Mesendoderm (in vitro differentiated cells): ENCODE data around the gene MEIS2.

Source experiments
- DNase-seq: peaks from one replicate; pipeline ENCODE4 v3.0.0; 2013
- H2AK5ac ChIP-seq: 2 replicates; pipeline ENCODE4 v1.6.1; 2013; ENCODE audit warnings: low read length, inconsistent platforms
- H2BK120ac ChIP-seq: 2 replicates; pipeline ENCODE4 v1.6.1; 2013; ENCODE audit warnings: low read depth, mild to moderate bottlenecking, low read length, moderate library complexity, mixed read lengths
- H2BK15ac ChIP-seq: replicated peaks from 2 replicates; pipeline ENCODE4 v1.6.1; 2013; ENCODE audit warnings: low read depth, mild to moderate bottlenecking, moderate library complexity
- H2BK5ac ChIP-seq: 2 replicates; pipeline ENCODE4 v1.6.1; 2013; ENCODE audit warnings: low read length, inconsistent platforms
- H3K18ac ChIP-seq: 2 replicates; pipeline ENCODE4 v1.6.1; 2013; ENCODE audit warnings: mild to moderate bottlenecking, low read length, mixed read lengths
- H3K23ac ChIP-seq: one replicate; pipeline ENCODE4 v1.6.1; 2013; ENCODE audit warnings: low read length
- H3K27ac ChIP-seq: 2 replicates; pipeline ENCODE4 v1.5.1; 2013; ENCODE audit warnings: low read depth, mild to moderate bottlenecking, inconsistent platforms, low read length, moderate library complexity
- H3K27me3 ChIP-seq: 2 replicates; pipeline ENCODE4 v1.6.1; 2013; ENCODE audit warnings: low read length, control low read depth, mild to moderate bottlenecking, inconsistent platforms; ENCODE audit not compliant: insufficient read depth, poor library complexity
- H3K36me3 ChIP-seq: 2 replicates; pipeline ENCODE4 v1.6.1; 2013; ENCODE audit warnings: low read length, inconsistent platforms; ENCODE audit not compliant: control insufficient read depth, insufficient read depth
- H3K4ac ChIP-seq: one replicate; pipeline ENCODE4 v1.6.1; 2013; ENCODE audit warnings: low read depth, mild to moderate bottlenecking, low read length, moderate library complexity
- H3K4me1 ChIP-seq: 2 replicates; pipeline ENCODE4 v1.6.1; 2013; ENCODE audit warnings: low read depth, low read length, inconsistent platforms; ENCODE audit not compliant: control insufficient read depth
- H3K4me2 ChIP-seq: 2 replicates; pipeline ENCODE4 v1.6.1; 2013; ENCODE audit warnings: low read length
- H3K4me3 ChIP-seq: 2 replicates; pipeline ENCODE4 v1.5.1; 2013; ENCODE audit warnings: mild to moderate bottlenecking, low read length
- H3K56ac ChIP-seq: one replicate; pipeline ENCODE4 v1.6.1; 2013; ENCODE audit warnings: low read length
- H3K79me1 ChIP-seq: 2 replicates; pipeline ENCODE4 v1.6.1; 2013; ENCODE audit warnings: low read length, inconsistent platforms
- H3K79me2 ChIP-seq: 2 replicates; pipeline ENCODE4 v1.6.1; 2013; ENCODE audit warnings: mild to moderate bottlenecking, low read length; ENCODE audit not compliant: control insufficient read depth, insufficient read depth
- H3K9ac ChIP-seq: 2 replicates; pipeline ENCODE4 v1.6.1; 2013; ENCODE audit warnings: low read length, inconsistent platforms
- H4K5ac ChIP-seq: one replicate; pipeline ENCODE4 v1.6.1; 2013; ENCODE audit warnings: low read length
- H4K8ac ChIP-seq: one replicate; pipeline ENCODE4 v1.6.1; 2013; ENCODE audit warnings: low read depth, mild to moderate bottlenecking, control low read depth, low read length, moderate library complexity
- WGBS: extraction: QIAGEN DNeasy Blood & Tissue Kit; methylation state at CpG from one replicate; pipeline ENCODE4 v1.1.7; 2013; ENCODE audit warnings: low lambda C conversion rate, missing lambda C conversion rate; ENCODE audit not compliant: insufficient coverage; ENCODE audit errors: extremely low coverage; 5-methylcytosine and 5-hydroxymethylcytosine counted together

The MEIS2 gene

DNA sequence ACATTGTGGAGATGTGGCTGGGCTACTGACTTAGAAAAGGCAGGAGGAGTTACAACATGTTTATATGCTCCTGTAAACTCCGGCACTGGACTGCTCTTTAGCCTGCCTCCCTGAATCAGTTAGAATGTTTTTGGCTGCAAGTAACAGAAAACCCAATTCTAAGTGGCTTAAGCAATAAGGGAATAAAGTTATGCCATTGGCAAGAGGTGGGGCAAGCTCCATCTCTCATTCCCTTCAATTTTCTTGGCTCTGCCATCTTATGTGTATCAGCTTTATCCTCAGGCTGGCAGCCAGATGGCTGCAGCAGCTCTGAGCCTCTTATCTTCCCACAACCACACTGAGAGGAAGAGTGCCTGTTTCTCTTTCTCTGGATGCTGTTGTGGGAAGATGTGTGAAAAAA lies 22.4 kb upstream of the MEIS2 start:
- no peak overlapping the region for H2BK120ac ChIP-seq
- H3K4me1 ChIP-seq, result peaks cover 2% of the 10 kb centered on the region
- no peaks in the 10 kb centered on the region for H3K27me3 ChIP-seq
- WGBS, result no CpG with 5 or more reads among the region's 1 CpG
- H3K9ac ChIP-seq, result no peak overlapping the region
- H3K27ac ChIP-seq, result no peak overlapping the region
- peak; percentile 67 for DNase-seq
- H3K56ac ChIP-seq, result no peak overlapping the region
- peak overlapping the region; percentile 11 for H2BK5ac ChIP-seq
- no peak overlapping the region for H2AK5ac ChIP-seq
- H2BK15ac ChIP-seq, result no peak overlapping the region
- no peaks in the 10 kb centered on the region for H3K79me1 ChIP-seq
- H3K18ac ChIP-seq, result no peak overlapping the region
- H3K23ac ChIP-seq, result no peak overlapping the region
- H3K79me2 ChIP-seq, result no peaks in the 10 kb centered on the region
- no peak overlapping the region for H4K5ac ChIP-seq
- H3K4me2 ChIP-seq, result no peak overlapping the region
- no peak overlapping the region for H4K8ac ChIP-seq
- H3K4me3 ChIP-seq, result no peak overlapping the region
- H3K36me3 ChIP-seq, result no peaks in the 10 kb centered on the region
- no peak overlapping the region for H3K4ac ChIP-seq

GRCh38 chr15:37121492-37121891 lies 21.1 kb upstream of the MEIS2 start:
- H3K4ac ChIP-seq, result no peak overlapping the region
- H3K79me1 ChIP-seq, result no peaks in the 10 kb centered on the region
- no peak overlapping the region for H3K9ac ChIP-seq
- H3K18ac ChIP-seq, result no peak overlapping the region
- no peaks in the 10 kb centered on the region for H3K36me3 ChIP-seq
- no peak overlapping the region for H3K56ac ChIP-seq
- no CpG with 5 or more reads among the region's 1 CpG for WGBS
- H2AK5ac ChIP-seq, result no peak overlapping the region
- no peak overlapping the region for H3K4me3 ChIP-seq
- no peaks in the 10 kb centered on the region for H3K79me2 ChIP-seq
- H3K4me1 ChIP-seq, result peaks cover 2% of the 10 kb centered on the region
- H4K8ac ChIP-seq, result no peak overlapping the region
- H2BK15ac ChIP-seq, result no peak overlapping the region
- no peak for DNase-seq
- no peak overlapping the region for H3K23ac ChIP-seq
- no peak overlapping the region for H3K4me2 ChIP-seq
- no peak overlapping the region for H4K5ac ChIP-seq
- no peak overlapping the region for H2BK5ac ChIP-seq
- no peak overlapping the region for H2BK120ac ChIP-seq
- H3K27ac ChIP-seq, result no peak overlapping the region
- H3K27me3 ChIP-seq, result no peaks in the 10 kb centered on the region

GRCh38 chr15:37117030-37117429 lies 16.7 kb upstream of the MEIS2 start:
- no peak overlapping the region for H2BK120ac ChIP-seq
- no peak overlapping the region for H3K4me3 ChIP-seq
- H3K4ac ChIP-seq, result no peak overlapping the region
- H3K4me1 ChIP-seq, result no peaks in the 10 kb centered on the region
- peaks cover 7% of the 10 kb centered on the region for H3K27me3 ChIP-seq
- no peak overlapping the region for H3K56ac ChIP-seq
- H3K18ac ChIP-seq, result no peak overlapping the region
- H2BK15ac ChIP-seq, result no peak overlapping the region
- no peak overlapping the region for H2BK5ac ChIP-seq
- WGBS, result no CpG with 5 or more reads among the region's 1 CpG
- no peak overlapping the region for H4K8ac ChIP-seq
- no peak overlapping the region for H3K27ac ChIP-seq
- no peak for DNase-seq
- H3K9ac ChIP-seq, result no peak overlapping the region
- H3K4me2 ChIP-seq, result no peak overlapping the region
- H4K5ac ChIP-seq, result no peak overlapping the region
- H3K79me2 ChIP-seq, result no peaks in the 10 kb centered on the region
- H3K23ac ChIP-seq, result no peak overlapping the region
- H3K36me3 ChIP-seq, result no peaks in the 10 kb centered on the region
- H3K79me1 ChIP-seq, result no peaks in the 10 kb centered on the region
- no peak overlapping the region for H2AK5ac ChIP-seq

DNA sequence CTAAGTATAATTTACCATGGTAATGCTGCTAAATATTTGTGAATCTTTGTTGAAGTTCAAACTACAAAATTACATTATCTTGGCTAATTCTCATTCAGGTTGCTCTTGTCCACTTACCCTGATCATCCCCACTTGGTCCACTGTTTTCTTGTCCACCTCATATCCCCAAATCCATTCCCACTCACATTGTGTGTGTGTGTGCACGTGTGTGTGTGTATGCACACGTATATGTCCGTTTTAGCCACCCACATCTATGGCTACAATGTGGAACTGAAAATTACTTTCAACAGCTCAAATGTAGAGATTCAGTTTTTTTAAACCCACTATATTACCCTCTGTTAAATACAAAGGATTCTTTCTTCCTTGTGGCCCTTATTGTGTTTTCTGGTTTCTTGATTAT lies 15.2 kb upstream of the MEIS2 start:
- Histone ChIP-seq H3K23ac (no peak overlapping the region), H3K4me3 (no peak overlapping the region), H3K27me3 (peaks cover 15% of the 10 kb centered on the region), H2BK120ac (no peak overlapping the region), H4K5ac (no peak overlapping the region), H3K9ac (no peak overlapping the region), H2AK5ac (no peak overlapping the region), H3K56ac (no peak overlapping the region), H3K27ac (no peak overlapping the region), H4K8ac (no peak overlapping the region), H2BK5ac (no peak overlapping the region), H3K79me2 (no peaks in the 10 kb centered on the region), H3K4me1 (no peaks in the 10 kb centered on the region), H3K4ac (no peak overlapping the region), H3K36me3 (no peaks in the 10 kb centered on the region), H3K4me2 (no peak overlapping the region), H2BK15ac (no peak overlapping the region), H3K79me1 (no peaks in the 10 kb centered on the region), H3K18ac (no peak overlapping the region)
- WGBS, result no CpG with 5 or more reads among the region's 3 CpGs
- DNase-seq, result no peak

DNA sequence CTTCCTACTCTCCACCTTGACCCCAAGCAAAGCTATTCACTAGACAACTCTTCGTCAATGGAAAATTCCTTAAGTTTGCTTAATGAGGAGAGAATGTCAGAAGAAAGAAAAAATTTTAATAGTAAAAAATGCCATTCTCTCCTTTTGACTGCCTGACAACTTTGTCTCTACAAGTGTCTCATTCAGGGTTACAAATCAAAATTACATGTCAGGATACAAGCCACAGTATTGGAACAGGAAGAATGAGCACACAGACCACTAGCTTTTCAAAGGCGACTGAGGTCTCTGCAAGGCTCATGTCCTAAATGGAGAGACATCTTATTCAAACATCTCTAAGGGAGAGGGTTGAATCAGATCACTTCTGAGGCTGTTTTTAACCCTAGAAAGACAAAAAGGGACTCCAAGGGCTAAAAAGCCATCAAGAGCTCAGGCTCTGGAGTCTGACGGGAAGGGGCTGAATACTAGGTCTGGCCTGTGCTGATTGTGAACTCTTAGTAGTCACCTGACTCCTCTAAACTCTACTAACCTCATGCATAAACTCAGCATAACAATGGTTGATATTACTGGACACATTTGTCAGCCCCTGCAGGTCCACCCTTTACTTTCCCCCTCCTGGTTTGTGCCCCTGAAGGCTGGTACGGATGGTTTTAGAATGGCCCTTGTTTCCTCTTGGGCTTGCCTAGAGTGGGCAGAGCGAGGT lies 12.8 kb upstream of the MEIS2 start:
- peaks cover 28% of the 10 kb centered on the region for H3K27me3 ChIP-seq
- H3K23ac ChIP-seq, result no peak overlapping the region
- H3K9ac ChIP-seq, result no peak overlapping the region
- no peaks in the 10 kb centered on the region for H3K4me1 ChIP-seq
- no peak overlapping the region for H2BK15ac ChIP-seq
- no peak overlapping the region for H3K4me2 ChIP-seq
- no peak overlapping the region for H3K27ac ChIP-seq
- H2AK5ac ChIP-seq, result no peak overlapping the region
- H2BK120ac ChIP-seq, result no peak overlapping the region
- whole genome bisulfite sequencing, result no CpG with 5 or more reads among the region's 5 CpGs
- no peaks in the 10 kb centered on the region for H3K79me1 ChIP-seq
- H3K56ac ChIP-seq, result no peak overlapping the region
- no peak for DNase-seq
- H3K18ac ChIP-seq, result no peak overlapping the region
- H4K8ac ChIP-seq, result no peak overlapping the region
- no peaks in the 10 kb centered on the region for H3K36me3 ChIP-seq
- H3K79me2 ChIP-seq, result no peaks in the 10 kb centered on the region
- no peak overlapping the region for H4K5ac ChIP-seq
- H3K4me3 ChIP-seq, result no peak overlapping the region
- no peak overlapping the region for H3K4ac ChIP-seq
- H2BK5ac ChIP-seq, result no peak overlapping the region

DNA sequence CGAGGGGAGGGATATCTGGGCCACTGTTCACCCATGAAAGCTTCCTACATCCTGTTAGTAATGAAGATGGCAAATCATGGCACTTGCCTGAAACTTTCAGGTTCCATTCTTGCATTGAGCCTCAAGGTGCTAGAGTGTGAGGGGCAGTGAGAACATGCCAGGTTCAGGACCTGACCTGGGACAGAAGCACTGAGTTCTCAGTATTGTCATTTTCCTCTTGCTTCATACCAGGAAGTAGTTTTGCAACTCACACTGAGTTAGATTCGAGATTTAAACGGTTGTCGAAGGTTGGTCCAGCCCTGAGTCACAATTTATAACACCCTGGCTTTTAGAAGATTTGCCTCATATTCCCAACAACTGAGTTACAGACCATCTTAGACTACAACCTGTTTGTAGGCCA lies 11.8 kb upstream of the MEIS2 start:
- no peaks in the 10 kb centered on the region for H3K4me1 ChIP-seq

More for the DNA sequence above, 11.8 kb upstream of the MEIS2 start:
- Histone ChIP-seq H2BK5ac (no peak overlapping the region), H3K27me3 (peaks cover 32% of the 10 kb centered on the region), H3K9ac (no peak overlapping the region), H2AK5ac (no peak overlapping the region), H3K27ac (no peak overlapping the region), H3K4me2 (no peak overlapping the region), H4K8ac (no peak overlapping the region), H3K23ac (no peak overlapping the region), H2BK120ac (no peak overlapping the region), H3K4me3 (no peak overlapping the region), H3K56ac (no peak overlapping the region), H3K4ac (no peak overlapping the region), H3K18ac (no peak overlapping the region), H4K5ac (no peak overlapping the region), H3K79me2 (no peaks in the 10 kb centered on the region), H3K79me1 (no peaks in the 10 kb centered on the region), H3K36me3 (no peaks in the 10 kb centered on the region), H2BK15ac (no peak overlapping the region)
- no CpG with 5 or more reads among the region's 4 CpGs for WGBS
- no peak for DNase-seq
